HG03354 (cell line): ENCODE measurements around the gene CACNA1C.

Experiments used
- ATAC-seq: cut with Tn5 transposase; IDR thresholded peaks from one replicate; pipeline ENCODE4 v1.9.1; 2021; ENCODE audit warnings: mild to moderate bottlenecking; ENCODE audit not compliant: unreplicated experiment, poor library complexity, severe bottlenecking

The CACNA1C gene

DNA sequence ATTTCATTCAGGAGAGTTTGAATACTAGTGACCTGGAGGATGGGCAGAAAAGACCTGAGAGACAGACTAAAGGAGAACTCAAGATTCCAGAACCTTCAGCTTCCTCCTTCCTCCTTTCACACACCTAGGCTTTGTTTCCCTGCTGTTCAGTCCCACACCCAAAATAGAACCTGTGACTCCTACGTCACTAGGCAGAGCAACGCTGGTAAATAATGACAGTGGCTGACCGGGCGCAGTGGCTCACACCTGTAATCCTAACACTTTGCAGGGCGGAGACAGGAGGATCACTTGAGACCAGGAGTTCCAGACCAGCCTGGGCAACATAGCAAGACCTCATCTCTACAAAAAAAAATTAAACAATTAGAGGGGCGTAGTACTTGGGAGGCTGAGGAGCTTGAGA lies 575.6 kb downstream of the CACNA1C start:
- ATAC-seq = no peak

DNA sequence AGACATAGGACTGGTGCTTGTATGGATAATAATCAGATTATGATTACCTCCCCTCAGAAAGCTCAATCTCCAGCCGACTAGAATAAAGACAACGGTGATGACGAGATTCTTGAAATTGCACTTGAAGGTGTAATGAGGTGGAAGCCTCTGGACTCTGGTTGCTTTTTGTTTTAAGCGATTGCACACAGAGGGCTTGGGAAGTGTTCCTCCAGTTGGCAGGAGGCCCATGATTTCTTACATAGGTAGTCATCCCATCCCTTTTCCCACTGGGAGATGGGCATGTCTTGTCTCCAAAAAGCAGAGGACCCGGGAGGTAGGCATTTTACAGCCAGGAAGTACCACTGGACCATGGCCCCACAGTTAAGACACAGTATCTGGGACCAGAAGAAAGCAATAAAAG lies 576.3 kb downstream of the CACNA1C start:
- ATAC-seq = no peak

DNA sequence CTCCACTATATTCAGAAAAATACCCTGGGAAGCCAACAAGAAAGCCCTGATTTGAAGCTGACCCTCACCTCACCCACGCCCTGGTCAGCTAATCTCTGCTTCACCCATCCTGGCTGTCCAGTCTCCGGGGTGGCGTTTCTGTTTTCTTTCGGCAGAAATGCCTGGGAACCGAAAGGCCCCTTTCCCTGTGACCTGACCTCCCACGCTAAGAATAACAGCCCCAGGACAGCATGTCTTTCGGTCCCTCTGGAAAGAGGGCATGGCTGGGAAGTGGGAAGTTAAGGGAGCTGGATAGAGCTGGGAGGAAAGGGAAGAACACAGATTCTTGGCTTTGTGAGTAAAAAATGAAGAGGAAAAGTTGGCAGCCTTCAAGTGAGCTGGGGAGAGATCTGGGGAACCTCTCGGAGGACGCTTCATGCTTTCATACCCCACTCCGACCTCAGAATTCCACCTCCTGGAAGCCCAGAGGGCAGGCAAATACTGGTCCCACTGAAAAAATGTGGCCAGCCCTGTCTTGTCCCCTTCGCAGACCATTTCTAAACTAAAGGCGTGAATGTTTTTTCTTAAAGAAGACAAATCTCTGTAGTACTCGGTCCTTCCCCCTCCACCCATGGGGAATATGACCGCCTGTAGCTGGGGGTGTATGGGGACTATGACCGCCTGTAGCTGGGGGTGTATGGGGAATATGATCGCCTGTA lies 579.0 kb downstream of the CACNA1C start:
- ATAC-seq = no peak

DNA sequence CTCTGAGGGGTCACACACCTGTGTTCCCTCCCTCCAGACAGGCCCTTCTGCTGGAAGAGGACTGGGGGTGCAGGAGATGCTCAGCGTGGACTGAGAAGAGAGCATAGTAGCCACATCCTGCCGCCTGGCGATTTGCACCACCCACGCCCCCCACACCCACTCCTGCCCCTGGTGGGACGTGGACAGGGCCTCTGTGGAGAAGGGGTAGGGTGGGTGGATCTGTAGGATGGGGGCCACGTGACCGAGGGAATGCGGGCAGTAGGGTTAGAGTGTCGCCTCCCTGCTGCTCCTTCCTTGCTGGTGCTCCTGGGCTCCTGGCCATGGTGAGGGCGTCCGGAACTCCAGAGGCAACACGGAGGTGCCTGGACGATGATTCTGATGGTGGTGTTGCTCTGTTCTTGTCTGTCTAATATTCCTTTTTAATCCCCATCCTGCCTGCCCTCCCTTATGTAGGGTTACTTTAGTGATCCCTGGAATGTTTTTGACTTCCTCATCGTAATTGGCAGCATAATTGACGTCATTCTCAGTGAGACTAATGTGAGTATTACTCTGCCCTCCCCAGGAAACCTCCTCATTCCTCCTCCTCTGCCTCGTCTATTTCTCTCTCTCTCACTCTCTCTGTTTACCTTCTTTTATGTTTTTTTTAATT lies 580.5 kb downstream of the CACNA1C start:
- no peak for ATAC-seq

DNA sequence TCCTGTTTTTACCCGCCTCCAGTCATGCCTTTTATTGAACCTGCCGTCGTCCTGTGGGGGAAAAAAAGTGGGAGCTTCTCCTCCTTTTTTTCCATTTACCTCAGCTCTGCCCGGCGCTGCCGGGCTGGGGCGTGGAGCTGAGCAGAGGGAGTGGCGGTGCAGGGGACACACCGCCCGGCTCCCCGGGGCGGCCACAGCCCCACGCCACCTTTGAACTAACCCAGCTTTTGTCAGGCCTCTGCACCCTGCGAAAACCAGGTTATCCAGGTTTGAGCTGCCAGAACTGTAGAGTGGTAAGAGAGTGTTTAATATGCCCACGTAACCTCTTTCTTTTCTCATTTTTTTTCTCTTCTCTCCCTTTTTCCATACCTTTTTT lies 581.0 kb downstream of the CACNA1C start:
- no peak for ATAC-seq

DNA sequence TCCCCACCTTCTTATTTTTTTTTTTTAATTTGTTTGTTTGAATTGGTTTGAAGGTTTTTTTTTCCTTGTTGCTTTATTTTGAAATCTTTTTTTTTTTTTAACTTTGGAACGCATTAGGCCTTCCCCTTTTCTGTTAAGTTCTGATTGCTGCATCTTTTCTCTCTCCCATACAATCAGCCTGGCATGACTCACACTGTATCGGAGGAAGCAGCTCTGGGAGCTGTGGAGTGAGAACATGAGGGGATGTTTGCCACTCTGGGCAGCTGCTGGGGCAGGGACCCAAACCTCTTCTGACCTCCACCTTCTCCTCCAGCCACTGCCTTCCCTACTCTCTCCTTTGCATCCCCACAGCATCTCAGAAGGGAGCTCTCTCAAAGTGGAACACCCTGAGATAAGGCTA lies 581.7 kb downstream of the CACNA1C start:
- no peak for ATAC-seq

DNA sequence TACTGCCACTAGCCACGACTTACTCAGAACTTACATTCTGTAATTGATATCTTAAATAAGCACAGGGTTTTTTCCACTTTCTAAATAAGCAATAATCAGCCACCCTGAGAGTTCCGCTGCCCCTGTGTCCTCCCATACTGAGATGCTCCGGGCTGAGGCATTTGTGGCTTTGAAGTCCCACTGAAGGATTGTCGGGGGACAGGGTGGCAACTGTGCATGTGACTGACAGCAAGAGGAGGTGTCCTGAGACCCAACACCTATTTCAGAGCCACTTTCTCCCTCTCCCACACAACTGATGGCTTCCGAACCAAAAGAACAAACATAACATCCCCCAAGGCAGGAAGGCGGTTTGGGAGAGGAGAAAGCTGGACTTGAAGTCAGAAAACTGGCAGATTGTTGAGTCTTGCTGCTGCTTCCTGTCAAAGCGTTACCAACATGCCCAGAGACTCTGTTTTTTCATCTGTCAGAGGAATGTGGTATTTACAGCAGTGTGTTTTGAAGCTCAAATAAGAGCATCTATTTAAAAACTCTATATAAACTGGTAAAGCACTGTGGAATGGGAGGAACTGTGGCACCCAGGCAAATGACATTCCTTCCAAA lies 584.1 kb downstream of the CACNA1C start:
- no peak for ATAC-seq

DNA sequence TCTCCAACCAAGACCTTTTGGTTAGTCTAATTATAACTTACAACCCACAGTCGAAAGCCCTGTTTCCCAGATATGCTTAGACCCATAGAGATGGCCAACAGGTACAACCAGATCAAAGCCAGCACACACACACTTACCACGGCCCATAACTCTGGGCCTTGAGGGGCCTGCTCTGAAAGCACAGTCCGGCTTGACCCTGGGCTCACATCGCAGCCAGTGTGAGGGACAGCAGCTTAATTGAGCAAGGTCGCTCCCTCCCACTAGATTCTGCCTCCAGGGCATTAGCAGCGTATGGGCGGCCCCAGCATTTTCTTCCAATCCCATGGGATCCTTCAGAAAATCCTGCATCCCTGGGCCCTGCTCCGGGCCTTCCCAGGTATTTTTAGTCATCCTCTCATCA lies 584.6 kb downstream of the CACNA1C start:
- ATAC-seq = no peak

DNA sequence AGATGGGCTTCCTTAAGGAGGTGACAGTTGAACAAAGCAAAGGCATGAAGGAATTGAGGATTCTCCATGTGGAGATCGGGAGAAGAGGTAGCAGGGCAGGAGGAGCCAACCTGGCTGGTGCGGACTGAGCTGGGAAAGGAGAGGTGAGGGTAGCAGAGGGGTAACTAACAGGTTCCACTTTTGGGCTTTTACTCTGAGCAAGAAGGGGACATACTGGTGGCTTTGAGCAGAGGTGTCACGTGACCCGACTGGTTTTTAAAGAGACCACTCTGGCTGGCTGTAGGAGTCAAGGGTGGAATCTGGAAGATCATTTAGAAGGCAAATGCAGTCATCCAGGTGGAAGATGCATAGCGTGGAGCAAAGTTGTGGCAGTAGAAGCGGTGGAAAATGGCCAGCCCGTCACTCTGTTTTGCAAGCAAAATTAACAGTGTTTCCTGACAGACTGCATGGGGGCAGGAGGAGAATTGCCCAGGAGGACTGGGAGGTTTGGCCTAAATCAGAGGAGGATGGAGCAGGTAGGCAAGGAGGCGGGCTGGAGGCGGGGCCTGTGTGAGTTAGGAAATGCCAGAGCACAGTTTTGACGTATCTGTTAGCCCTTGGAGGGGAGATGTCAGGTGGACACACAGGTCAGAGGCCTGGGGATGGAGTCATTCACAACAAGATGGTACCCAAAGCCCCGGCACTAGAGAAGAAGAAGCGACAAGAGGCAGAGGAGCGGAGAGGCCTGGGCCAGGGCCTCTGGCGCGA lies 585.7 kb downstream of the CACNA1C start:
- no peak for ATAC-seq

DNA sequence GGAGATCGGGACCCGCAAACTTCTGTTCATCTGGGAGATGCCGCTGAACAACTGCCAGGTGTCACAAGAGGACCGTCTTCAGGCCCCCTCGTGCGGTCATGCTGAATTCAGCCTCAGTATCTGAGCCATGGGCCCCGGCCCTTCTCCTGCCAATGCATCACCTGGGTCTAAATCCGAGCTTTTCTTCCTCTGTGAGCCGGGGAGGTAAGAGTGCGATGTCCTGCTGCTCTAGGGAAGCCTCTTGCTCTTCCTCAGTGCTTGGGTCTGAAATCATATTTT lies 586.2 kb downstream of the CACNA1C start:
- ATAC-seq = no peak

DNA sequence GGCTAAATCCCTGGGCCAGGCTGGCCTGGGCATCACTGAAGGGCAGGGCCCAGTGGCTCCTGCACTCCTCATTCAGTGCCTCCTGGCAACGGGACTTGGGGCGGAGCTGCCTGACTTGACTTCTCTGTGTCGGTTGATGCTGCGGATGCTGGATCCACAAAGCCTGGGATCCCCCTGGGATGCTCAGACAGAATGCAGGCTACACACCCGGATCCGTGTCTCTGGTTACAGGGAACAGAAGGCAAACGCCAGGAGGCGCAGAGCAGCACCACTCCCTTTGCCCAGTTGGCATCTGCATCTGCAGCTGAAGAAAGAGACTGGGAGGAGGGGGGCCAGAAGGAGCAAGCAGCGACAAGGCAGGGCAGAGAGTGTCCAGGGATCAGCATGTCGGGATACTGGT lies 587.5 kb downstream of the CACNA1C start:
- ATAC-seq = no peak

DNA sequence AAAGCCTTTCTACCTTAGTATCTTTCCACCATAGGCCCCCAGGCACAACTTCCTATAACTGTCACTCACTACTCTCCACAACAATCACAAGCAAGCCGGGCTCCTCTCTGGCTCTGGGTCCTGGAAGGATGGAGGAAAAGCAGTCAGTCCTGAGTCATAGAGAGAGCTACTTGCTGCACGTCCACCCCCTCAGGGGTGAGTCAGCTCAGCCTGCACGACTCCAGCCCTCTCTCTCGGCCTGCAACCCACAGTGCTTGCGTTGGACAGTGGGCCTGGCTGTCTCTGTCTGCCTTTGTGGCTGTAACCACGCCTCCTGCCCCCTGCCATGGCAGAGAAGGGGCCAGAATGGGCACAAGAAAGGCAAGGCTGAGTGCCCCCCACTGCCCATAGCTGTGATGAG lies 587.9 kb downstream of the CACNA1C start:
- no peak for ATAC-seq

DNA sequence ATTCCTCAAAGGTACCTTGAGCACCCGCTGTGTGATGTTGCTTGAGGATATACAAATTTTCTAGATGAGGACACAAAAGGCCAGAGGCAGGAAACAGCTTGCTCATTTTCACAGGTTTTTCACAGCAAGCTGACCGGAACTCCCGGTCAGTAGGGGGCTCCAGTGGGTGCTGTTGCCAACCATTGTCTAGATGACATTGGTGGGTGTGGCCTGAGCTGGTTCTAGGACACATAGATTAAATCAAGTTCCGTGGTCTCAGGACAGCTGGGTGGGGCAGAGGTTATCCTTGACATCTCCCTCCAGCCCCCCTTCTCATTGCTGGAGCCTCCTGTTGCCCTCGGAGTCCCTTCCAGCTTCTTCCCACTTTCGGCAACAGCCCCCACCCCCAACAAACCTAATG lies 588.4 kb downstream of the CACNA1C start:
- no peak for ATAC-seq

DNA sequence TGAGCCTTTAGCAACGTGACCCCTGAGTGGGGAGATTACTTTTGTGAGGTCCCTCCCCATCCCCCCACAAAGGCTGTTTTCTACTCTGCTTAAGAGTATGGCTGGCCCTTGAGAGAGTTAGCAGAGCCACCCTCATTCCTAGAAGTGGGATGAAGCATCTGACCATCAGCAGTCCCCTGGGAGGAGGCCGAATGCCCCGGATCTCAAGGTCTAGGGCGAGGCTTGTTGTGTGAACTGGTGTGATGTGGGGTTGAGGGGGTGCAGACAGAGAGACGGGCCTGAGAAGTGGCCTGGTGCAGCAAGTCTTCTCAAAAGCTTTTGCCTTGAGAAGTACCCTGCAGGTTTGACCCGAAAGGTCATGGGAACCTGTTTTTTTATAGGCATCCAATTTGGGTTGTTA lies 589.0 kb downstream of the CACNA1C start:
- ATAC-seq = no peak

DNA sequence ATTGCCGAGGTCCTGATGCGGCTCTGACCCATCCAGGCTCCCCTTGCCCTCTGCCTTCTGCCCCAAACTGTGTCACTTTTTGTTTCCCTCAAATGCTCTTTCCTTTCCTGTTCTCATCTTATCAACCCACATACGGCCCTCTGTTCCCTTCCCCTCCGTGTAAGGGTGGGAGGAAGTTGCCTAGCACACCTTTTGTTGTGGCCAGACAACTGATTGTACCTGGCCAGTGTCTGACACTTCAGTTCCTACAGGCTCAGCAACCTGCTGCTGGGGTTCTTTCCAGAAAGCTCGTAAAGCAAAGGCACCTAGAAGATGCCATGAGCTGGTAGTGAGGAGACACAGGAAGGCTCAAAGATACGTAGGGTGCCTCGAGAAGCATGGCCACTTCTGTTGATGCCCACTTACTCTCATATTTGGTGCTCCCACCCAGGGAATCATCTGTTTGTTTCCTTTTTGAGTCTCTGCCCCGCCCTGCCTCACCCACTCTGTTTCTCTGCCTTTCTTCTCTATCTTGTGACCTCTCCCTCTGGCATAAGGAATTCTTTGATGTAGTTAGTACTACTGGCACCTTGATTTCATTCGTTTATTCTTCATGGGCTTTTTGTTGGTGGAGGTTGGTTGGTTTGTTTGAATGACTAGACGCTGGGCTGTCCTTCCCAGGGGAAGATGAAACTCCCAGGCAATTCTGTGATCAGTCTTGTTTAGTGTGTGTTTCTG lies 589.5 kb downstream of the CACNA1C start:
- no peak for ATAC-seq

DNA sequence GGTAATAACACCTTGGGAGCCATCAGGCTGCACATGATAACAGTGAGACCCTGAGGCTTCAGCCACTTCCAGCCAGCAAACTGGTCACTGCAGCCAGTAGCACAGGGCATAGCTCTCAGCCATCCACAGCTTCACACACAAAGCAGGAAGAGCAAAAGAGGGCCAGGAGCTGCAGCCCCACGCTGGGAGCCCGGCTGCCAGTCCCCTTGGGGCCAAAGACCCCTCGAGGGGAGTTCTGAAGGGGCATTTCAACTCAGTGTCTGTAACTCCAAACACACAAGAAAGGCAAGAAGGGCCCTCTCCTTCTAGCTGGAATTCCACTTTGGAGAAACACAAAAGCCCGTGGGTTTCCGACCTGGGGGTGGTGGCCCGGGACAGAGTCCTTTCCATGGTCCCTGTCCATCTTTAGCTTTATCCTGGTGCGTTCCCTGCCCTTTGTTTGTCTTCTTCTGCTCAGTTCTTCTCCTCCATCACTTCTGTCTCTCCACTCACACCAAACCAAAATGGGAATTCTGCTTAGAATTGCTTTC lies 590.2 kb downstream of the CACNA1C start:
- ATAC-seq = no peak

DNA sequence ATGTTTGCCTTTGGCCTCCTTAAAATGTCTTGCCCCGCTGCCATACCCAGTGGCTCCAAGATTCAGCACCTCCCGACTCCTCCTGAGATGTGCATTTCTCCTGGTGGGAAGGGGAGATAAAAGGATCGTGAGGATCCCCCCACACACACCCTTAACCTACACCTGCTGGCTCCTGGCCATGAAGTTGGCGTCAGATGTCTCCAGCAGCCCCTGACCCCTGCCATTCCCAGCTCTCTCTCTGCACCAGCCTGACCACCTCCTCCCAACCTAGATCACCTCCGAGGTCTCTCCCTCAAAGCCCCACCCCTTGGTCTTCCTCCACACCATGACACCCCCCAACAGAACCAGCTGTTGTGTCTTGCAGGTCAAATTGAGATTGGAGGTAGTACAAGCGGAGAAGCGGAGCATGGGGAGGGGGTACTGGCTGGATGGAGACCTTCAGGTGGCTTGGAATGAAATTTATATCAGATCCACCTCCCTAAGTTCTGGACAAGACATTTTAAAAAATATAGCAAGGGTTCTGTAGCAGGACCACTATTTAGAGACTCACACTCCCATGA lies 590.9 kb downstream of the CACNA1C start:
- no peak for ATAC-seq

DNA sequence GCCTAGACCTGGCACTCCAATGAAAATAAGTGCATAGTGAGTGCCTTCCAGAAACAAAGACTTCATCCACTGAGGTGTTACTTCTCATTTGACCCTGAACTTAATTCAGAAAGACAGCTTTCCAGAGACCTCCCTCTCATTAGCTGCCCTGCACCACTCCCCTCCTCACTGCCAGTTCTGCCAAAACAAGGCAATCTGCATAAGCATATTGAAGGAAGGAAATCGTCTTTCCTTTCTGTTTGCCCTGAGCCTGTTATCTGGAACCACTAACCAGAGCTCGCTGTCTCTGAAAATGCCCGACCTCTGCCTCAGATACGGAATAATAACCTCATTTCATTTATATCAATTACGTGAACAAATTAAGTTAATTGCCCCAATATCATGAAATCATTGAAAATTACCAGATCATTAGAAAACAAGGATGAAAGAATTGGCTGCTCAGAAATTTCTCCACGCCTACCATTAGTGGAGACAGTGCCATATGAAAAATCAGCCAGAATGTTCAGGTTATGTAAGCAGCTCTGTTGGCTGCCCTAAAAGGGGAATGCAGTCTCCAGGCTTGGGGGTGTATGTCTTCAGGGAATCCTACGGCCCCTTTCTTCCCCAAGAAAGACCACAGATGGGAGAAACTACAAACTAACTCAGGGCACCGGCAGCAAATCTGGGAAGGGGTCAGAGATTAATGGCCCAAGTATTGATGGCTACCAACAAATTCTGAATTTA lies 592.1 kb downstream of the CACNA1C start:
- no peak for ATAC-seq

DNA sequence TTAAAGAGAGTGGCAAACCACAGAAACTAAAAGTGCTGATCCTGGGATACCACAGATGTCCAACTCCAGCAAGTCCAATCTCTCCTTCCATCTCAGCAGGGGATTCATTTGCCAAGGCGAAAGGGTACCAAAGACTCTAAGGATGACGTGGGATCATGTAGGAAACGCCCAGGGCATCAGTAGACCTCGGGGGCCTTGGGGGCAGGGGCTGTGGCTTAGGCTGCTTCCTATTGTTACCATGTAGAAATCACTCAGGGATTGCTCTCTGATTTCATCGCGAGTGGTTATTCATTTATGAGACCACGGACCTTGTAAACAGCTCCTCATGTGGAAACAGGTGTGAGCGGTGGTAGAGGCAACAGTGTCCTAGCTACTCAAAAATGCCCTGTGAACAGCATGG lies 592.7 kb downstream of the CACNA1C start:
- ATAC-seq = no peak
